ENCODE data around the gene FHIT. TPM values are rescaled to one million over a fixed set of nuclear protein-coding genes. Genes with fewer than 3 reads are reported as not detected.

The FHIT gene
- polyA plus RNA-seq, 1 of the 3 experiments (the other 2 are of a cell fraction): 0.41 TPM

DNA sequence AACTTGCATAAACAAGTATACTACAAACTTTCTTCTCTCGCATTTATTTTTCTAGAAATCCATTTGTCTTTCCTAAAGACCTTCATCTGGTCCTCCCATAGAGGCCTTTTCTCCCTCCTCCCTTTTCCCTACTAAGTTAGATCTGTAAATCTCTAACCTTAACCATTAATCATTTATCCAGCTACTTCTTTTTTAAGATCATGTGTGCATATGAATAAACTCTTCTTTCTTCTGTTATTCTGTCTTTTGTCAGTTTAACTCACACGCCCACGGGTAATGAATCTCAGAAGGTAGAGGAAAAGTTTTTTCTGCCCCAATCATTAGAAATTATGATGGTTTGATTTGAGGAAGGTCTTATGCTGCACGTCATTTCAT, 48.7 kb upstream of the FHIT start:
- no peaks in the 10 kb centered on the region for H3K4me1 ChIP-seq (ENCODE audit: control insufficient read depth in 1 of 2, insufficient read depth in 2 of 2, low read depth in 1 of 2, low read length in 1 of 2)
- no peaks in the 10 kb centered on the region for H3K9me2 ChIP-seq
- no peaks in the 10 kb centered on the region for H4K20me1 ChIP-seq (ENCODE audit: insufficient read depth)
- H2AFZ ChIP-seq (ENCODE audit: low read depth): no peak overlapping the region
- H3F3A ChIP-seq (replicated peaks; ENCODE audit: insufficient read depth): no peaks in the 10 kb centered on the region
- no peaks in the 10 kb centered on the region for H3K36me3 ChIP-seq (replicated peaks in 1 of 2; ENCODE audit: control insufficient read depth in 1 of 2, insufficient read depth in 2 of 2, low read length in 1 of 2)
- no peak overlapping the region for H3K4me2 ChIP-seq
- no peak overlapping the region for H3K4me3 ChIP-seq (ENCODE audit: low read depth in 2 of 2, low read length in 1 of 2)
- no peaks in the 10 kb centered on the region for H3K9me3 ChIP-seq
- ChIA-PET POLR2A (no interaction called here), CTCF (interaction anchor here (1.4 kb wide), 1 partner anchor 82 kb away, joined by 4 read pairs; no protein-coding TSS in a partner anchor)
- no peaks in the 10 kb centered on the region for H3K79me2 ChIP-seq (ENCODE audit: insufficient read depth)
- no peaks in the 10 kb centered on the region for H3K27me3 ChIP-seq (ENCODE audit: insufficient read depth)
- H3K9ac ChIP-seq: no peak overlapping the region
- 48% methylated on average over 4 of the region's 4 CpGs for WGBS (ENCODE audit: low lambda C conversion rate)
- no peak for DNase-seq
- no peak for TF ChIP-seq RXRA (IDR thresholded peaks at IDR 0.05; ENCODE audit: borderline replicate concordance, low read depth)
- TF ChIP-seq, protein P1, sequence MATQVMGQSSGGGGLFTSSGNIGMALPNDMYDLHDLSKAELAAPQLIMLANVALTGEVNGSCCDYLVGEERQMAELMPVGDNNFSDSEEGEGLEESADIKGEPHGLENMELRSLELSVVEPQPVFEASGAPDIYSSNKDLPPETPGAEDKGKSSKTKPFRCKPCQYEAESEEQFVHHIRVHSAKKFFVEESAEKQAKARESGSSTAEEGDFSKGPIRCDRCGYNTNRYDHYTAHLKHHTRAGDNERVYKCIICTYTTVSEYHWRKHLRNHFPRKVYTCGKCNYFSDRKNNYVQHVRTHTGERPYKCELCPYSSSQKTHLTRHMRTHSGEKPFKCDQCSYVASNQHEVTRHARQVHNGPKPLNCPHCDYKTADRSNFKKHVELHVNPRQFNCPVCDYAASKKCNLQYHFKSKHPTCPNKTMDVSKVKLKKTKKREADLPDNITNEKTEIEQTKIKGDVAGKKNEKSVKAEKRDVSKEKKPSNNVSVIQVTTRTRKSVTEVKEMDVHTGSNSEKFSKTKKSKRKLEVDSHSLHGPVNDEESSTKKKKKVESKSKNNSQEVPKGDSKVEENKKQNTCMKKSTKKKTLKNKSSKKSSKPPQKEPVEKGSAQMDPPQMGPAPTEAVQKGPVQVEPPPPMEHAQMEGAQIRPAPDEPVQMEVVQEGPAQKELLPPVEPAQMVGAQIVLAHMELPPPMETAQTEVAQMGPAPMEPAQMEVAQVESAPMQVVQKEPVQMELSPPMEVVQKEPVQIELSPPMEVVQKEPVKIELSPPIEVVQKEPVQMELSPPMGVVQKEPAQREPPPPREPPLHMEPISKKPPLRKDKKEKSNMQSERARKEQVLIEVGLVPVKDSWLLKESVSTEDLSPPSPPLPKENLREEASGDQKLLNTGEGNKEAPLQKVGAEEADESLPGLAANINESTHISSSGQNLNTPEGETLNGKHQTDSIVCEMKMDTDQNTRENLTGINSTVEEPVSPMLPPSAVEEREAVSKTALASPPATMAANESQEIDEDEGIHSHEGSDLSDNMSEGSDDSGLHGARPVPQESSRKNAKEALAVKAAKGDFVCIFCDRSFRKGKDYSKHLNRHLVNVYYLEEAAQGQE (IDR thresholded peaks at IDR 0.05; ENCODE audit: low read depth, low read length): no peak
- TF ChIP-seq, protein P2, sequence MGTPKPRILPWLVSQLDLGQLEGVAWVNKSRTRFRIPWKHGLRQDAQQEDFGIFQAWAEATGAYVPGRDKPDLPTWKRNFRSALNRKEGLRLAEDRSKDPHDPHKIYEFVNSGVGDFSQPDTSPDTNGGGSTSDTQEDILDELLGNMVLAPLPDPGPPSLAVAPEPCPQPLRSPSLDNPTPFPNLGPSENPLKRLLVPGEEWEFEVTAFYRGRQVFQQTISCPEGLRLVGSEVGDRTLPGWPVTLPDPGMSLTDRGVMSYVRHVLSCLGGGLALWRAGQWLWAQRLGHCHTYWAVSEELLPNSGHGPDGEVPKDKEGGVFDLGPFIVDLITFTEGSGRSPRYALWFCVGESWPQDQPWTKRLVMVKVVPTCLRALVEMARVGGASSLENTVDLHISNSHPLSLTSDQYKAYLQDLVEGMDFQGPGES (IDR thresholded peaks at IDR 0.05; ENCODE audit: low read depth, low read length): no peak
- no peak overlapping the region for H3K27ac ChIP-seq (ENCODE audit: low read depth in 2 of 2, low read length in 1 of 2)

DNA sequence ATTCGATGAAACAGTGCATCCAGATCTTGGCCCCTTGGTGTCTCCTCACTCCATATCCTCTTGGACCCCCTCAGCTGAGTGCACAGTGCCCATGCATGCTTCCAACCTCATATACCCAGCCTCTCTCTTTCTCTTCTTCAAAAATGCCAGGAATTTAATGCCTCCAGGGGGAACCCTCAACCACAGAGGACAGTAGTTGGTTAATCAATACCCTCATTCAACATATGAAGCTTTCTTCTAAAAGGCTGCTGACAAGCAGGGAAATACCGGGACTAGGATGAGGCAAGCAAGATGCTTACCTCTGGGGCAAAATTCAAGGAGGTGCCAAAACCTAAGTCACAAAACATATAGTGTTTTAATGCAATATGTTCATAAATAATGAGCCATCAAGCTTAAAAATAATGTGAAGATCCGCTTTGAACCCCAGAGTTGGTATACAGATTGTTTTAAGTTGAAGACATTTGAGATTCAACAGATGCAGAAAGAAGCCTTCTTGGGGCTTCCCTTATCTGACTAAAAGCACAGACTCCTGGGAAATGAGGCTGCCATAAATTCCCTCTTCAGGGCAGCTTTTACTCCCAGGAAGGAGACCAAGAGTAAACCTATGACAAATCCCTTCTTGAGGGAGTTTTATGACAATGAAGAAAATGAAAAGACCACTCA, 48.2 kb upstream of the FHIT start:
- no peaks in the 10 kb centered on the region for H3K27me3 ChIP-seq (ENCODE audit: insufficient read depth)
- H4K20me1 ChIP-seq (ENCODE audit: insufficient read depth): no peaks in the 10 kb centered on the region
- no peaks in the 10 kb centered on the region for H3K9me3 ChIP-seq
- H3K4me3 ChIP-seq (ENCODE audit: low read depth in 2 of 2, low read length in 1 of 2): no peak overlapping the region
- no peak overlapping the region for H3K9ac ChIP-seq
- no peaks in the 10 kb centered on the region for H3K36me3 ChIP-seq (replicated peaks in 1 of 2; ENCODE audit: control insufficient read depth in 1 of 2, insufficient read depth in 2 of 2, low read length in 1 of 2)
- H3F3A ChIP-seq (replicated peaks; ENCODE audit: insufficient read depth): no peaks in the 10 kb centered on the region
- no peak overlapping the region for H2AFZ ChIP-seq (ENCODE audit: low read depth)
- H3K4me1 ChIP-seq (ENCODE audit: control insufficient read depth in 1 of 2, insufficient read depth in 2 of 2, low read depth in 1 of 2, low read length in 1 of 2): no peaks in the 10 kb centered on the region
- WGBS (ENCODE audit: low lambda C conversion rate): 41% methylated on average over 3 of the region's 3 CpGs
- ChIA-PET CTCF (no interaction called here), POLR2A (no interaction called here)
- TF ChIP-seq RFX5 (IDR thresholded peaks at IDR 0.05; ENCODE audit: low read length) (no peak), JUND (IDR thresholded peaks at IDR 0.05) (no peak), NRF1 (IDR thresholded peaks at IDR 0.05; ENCODE audit: low read depth, low read length) (no peak), SIN3A (IDR thresholded peaks at IDR 0.05; ENCODE audit: borderline replicate concordance, low read depth, low read length) (no peak), RCOR1 (IDR thresholded peaks at IDR 0.05; ENCODE audit: low read length) (no peak), TEAD4 (IDR thresholded peaks at IDR 0.05; ENCODE audit: borderline replicate concordance, insufficient read depth) (no peak), POLR2AphosphoS5 (IDR thresholded peaks at IDR 0.05; ENCODE audit: low read depth, low read length) (no peak), EP300 (IDR thresholded peaks at IDR 0.05; ENCODE audit: borderline replicate concordance in 1 of 2, low read depth in 1 of 2, low read length in 1 of 2) (no peak), EZH2phosphoT487 (IDR thresholded peaks at IDR 0.05; ENCODE audit: borderline replicate concordance, low read depth) (no peak), FOXJ3 (CRISPR knock-in tag; IDR thresholded peaks at IDR 0.05) (no peak), NFIC (IDR thresholded peaks at IDR 0.05; ENCODE audit: borderline replicate concordance) (no peak)
- TF ChIP-seq, protein P3, sequence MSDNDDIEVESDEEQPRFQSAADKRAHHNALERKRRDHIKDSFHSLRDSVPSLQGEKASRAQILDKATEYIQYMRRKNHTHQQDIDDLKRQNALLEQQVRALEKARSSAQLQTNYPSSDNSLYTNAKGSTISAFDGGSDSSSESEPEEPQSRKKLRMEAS (IDR thresholded peaks at IDR 0.05; ENCODE audit: low read depth): no peak
- H3K27ac ChIP-seq (ENCODE audit: low read depth in 2 of 2, low read length in 1 of 2): no peak overlapping the region
- no peaks in the 10 kb centered on the region for H3K79me2 ChIP-seq (ENCODE audit: insufficient read depth)
- H3K4me2 ChIP-seq: no peak overlapping the region
- no peak for DNase-seq
- no peaks in the 10 kb centered on the region for H3K9me2 ChIP-seq
